Activated T-helper 1 cell treated with anti-CD3 and anti-CD28 coated beads, Interleukin-12 subunit alpha, Interleukin-12 subunit beta, Interleukin-2, Interleukin-4 antibody, amounts not matched to agents 30 ng/mL and 10 ng/mL and 1 ng/mL, durations not matched to agents 14 hours and 24 hours and 36 hours (primary cell): ENCODE measurements around the gene GPR141. TPM values are rescaled to one million over a fixed set of nuclear protein-coding genes. Genes with fewer than 3 reads are reported as not detected.

Experiments
- DNase-seq: peaks from one replicate; pipeline ENCODE4 v3.0.0; 2021; ENCODE audit warnings: low spot score
- H3K27ac Mint-ChIP-seq: one replicate; pipeline ENCODE4 v1.8.0; 2021; ENCODE audit warnings: mild to moderate bottlenecking, mixed read lengths
- H3K27me3 Mint-ChIP-seq: one replicate; pipeline ENCODE4 v1.8.0; 2022; ENCODE audit warnings: mild to moderate bottlenecking, moderate library complexity, mixed read lengths; ENCODE audit not compliant: insufficient read depth
- H3K36me3 Mint-ChIP-seq: one replicate; pipeline ENCODE4 v1.8.0; 2021; ENCODE audit warnings: low read depth, mixed read lengths
- H3K4me1 Mint-ChIP-seq: one replicate; pipeline ENCODE4 v1.8.0; 2021; ENCODE audit warnings: low read depth, mixed read lengths
- H3K4me3 Mint-ChIP-seq: one replicate; pipeline ENCODE4 v1.8.0; 2021; ENCODE audit warnings: mild to moderate bottlenecking, moderate library complexity, mixed read lengths
- H3K9me3 Mint-ChIP-seq: one replicate; pipeline ENCODE4 v1.8.0; 2021; ENCODE audit warnings: mixed read lengths
- intact Hi-C: fragments of 100-400 bp; cut with micrococcal nuclease; formaldehyde crosslinking; loops from one replicate; pipeline ENCODE4 v1.15.1; 2024
- total RNA-seq: library from RNA; stranded (reverse); gene quantifications from 2 replicates; pipeline ENCODE4 v1.2.3, GENCODE V29; 2022

The GPR141 gene
- total RNA-seq, 1 donor from 2014 or later: not detected

DNA sequence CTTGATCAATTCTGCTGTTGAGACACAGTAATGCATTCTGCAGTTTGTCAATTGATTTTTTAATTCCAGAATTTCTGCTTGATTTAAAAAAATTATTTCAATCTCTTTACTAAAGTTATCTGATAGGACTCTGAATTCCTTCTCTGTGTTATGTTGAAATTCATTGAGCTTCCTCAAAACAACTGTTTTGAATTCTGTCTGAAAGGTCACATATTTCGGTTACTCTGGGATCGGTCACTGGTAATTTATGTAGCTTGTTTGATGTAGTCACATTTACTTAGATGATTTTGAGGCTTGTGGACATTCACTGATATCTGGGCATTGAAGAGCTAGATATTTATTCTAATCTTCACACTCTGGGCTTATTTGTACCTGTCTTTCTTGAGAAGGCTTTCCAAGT is 97.6 kb downstream of the GPR141 start:
- Mint-ChIP-seq H3K36me3 (no peaks in the 10 kb centered on the region), H3K9me3 (peaks cover 8% of the 10 kb centered on the region), H3K4me3 (no peak overlapping the region), H3K4me1 (no peaks in the 10 kb centered on the region), H3K27ac (no peak overlapping the region), H3K27me3 (peaks cover 3% of the 10 kb centered on the region)
- no peak for DNase-seq
- intact Hi-C loops: no loop called here

DNA sequence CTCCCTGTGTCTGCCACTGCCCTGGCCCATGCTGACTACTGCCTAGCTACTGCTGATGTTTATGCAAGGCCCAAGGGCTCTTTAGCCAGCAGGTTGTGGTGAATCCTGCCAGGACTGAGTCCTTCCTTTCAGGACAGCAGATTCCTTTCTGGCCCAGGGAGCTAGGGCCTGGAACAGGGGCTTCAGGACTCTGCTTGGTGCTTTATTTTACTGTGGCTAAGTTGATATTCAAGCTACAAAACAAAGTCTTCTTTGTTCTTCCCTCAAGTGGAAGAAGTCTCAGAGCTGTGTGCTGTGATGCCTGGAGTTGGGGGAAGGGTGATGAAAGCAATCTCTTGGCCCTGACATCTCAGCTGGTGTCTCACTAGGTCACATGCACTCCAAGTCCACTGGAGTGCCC is 98.6 kb downstream of the GPR141 start:
- intact Hi-C loops: no loop called here
- Mint-ChIP-seq H3K9me3 (peaks cover 8% of the 10 kb centered on the region), H3K4me1 (peaks cover 5% of the 10 kb centered on the region), H3K36me3 (no peaks in the 10 kb centered on the region), H3K4me3 (no peak overlapping the region), H3K27me3 (peaks cover 3% of the 10 kb centered on the region), H3K27ac (no peak overlapping the region)
- DNase-seq: no peak

DNA sequence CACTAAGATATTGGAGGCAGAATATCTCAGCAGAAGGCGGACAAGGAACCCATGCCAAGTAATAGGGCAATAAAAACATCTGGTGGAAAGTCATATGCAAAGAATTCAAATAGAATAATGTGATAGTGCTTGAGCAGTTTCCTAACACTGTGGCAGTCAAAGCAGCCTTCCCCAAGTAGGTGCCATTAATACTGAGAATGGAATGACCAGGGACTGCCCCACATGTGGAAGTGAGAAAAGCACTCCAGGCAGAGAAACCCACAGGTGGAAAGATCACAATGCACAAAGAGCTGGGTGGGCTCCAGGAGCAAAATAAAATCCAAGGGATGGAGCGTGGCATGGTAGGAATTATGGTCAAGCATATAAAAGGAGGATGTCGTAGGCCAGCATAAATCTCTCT is 100.4 kb downstream of the GPR141 start:
- peaks cover 3% of the 10 kb centered on the region for H3K27me3 Mint-ChIP-seq
- no peak overlapping the region for H3K27ac Mint-ChIP-seq
- no peaks in the 10 kb centered on the region for H3K9me3 Mint-ChIP-seq
- H3K36me3 Mint-ChIP-seq: no peaks in the 10 kb centered on the region
- no peak overlapping the region for H3K4me3 Mint-ChIP-seq
- H3K4me1 Mint-ChIP-seq: peaks cover 5% of the 10 kb centered on the region
- intact Hi-C loops: no loop called here
- no peak for DNase-seq

DNA sequence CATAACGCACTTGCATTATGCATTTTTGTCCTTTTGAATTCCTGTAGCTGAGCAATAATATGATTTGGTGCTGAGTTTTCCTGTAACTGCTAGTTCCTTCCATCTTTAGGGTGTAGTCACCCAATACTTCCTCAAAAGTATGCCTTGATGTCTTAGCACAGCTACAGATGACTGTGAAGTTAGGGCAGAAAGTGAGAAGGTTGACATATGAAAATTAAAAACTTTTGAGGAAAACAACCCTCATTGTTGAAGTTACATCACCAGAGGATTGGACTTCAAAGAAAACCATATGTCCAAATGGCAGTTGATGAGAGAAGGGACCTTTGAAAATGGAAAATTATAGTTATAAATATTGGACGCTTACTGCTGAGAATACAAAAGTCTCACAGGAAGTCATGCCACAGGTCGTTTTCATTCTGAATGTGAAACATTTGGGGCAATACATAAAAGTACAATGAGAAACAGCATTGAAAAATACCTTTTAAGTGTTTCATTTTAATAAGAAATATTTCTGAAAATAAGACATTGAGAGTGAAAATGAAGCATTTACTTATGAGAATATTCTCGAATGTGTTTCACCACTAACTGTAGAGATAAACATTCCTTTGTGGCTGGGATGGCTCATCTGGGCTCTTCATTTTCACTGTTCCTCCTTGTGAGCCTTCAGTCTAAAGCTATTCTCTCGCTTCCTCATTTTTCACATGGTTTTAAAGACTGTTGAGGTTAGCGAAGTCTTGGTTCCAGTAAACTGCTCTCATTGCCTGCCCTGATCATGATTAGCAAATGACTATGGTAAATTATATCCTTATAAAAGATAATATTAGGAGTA is 103.4 kb downstream of the GPR141 start:
- Mint-ChIP-seq H3K27ac (no peak overlapping the region), H3K4me3 (no peak overlapping the region), H3K36me3 (no peaks in the 10 kb centered on the region), H3K9me3 (no peaks in the 10 kb centered on the region), H3K4me1 (peaks cover 5% of the 10 kb centered on the region), H3K27me3 (peaks cover 3% of the 10 kb centered on the region)
- DNase-seq: no peak
- intact Hi-C loops: no loop called here

Other genes with a start within 250 kb of the GPR141 start
- gene ELMO1, start 234.9 kb upstream of the GPR141 start, total RNA-seq: 113 and 119 TPM in 2 replicates
- not detected in 2 replicates for gene NME8, start 164.8 kb downstream of the GPR141 start, total RNA-seq
- not detected in 2 replicates for gene SFRP4, start 233.1 kb downstream of the GPR141 start, total RNA-seq
- gene EPDR1, start 236.9 kb downstream of the GPR141 start, total RNA-seq: 0.34 TPM in 1 of 2 replicates, not detected in the other